Activated T-helper 1 cell treated with Interleukin-2 at 50 U/mL for 16 hours (primary cell): ENCODE measurements around the gene ANO2.

Experiments used
- DNase-seq: peaks from one replicate; pipeline ENCODE4 v3.0.0-alpha.2; 2020; ENCODE audit warnings: low read depth

ANO2 gene

DNA sequence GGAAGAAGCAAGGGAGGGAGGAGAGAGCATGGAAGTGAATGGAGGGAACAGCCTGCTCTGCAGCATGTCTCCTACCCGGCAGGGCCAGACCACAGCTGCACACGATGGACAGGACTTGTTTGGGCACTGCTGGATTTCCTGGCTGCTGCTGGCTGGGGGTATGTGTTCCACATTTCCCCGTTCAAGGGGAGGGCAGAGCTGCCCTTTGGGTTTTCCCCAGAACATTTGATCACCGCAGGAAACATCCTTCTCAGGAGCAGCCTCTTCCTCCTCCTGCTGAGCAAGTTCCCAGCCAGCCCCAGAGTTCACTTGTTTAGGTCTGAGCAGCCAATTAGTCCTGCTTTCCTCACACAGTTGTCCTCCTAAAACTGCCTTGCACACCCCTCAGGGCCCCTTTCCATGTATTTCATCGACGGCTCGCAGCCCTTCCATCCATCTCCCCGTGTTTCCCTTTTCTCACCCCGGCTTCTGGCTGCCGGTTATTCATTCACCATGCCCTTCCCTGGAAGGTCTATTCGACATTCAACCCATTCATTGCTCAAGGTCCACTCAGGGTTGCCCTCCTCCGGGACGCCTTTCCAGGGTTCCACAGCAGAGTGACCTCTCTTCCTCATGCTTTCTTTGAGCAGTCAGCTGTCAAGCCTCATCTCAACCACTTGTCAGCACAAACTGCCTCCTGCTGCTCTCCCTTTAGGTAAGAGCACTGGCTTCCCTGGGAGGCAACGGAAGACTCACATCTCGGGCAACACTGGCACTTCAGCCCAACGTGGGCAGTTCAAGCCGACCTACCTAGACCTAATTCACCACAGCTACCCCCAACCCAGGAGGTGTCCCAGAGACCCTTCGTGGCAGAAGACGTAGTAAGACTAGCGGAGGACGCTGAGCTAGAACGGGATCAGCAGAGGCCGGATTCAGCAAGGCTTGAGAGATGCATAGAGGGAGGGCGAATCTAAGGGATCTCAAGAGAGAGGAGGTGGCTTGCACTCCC, 20.1 kb upstream of the ANO2 start:
- no peak for DNase-seq

- DNase-seq: no peak
Measured at GRCh38 chr12:5963515-5963914, 18.5 kb upstream of the ANO2 start.

- DNase-seq: no peak
Measured at GRCh38 chr12:5960783-5961182, 15.7 kb upstream of the ANO2 start.

GRCh38 chr12:5956987-5957386, 11.9 kb upstream of the ANO2 start:
- DNase-seq: no peak

GRCh38 chr12:5954661-5955060, 9.6 kb upstream of the ANO2 start:
- no peak for DNase-seq

DNA sequence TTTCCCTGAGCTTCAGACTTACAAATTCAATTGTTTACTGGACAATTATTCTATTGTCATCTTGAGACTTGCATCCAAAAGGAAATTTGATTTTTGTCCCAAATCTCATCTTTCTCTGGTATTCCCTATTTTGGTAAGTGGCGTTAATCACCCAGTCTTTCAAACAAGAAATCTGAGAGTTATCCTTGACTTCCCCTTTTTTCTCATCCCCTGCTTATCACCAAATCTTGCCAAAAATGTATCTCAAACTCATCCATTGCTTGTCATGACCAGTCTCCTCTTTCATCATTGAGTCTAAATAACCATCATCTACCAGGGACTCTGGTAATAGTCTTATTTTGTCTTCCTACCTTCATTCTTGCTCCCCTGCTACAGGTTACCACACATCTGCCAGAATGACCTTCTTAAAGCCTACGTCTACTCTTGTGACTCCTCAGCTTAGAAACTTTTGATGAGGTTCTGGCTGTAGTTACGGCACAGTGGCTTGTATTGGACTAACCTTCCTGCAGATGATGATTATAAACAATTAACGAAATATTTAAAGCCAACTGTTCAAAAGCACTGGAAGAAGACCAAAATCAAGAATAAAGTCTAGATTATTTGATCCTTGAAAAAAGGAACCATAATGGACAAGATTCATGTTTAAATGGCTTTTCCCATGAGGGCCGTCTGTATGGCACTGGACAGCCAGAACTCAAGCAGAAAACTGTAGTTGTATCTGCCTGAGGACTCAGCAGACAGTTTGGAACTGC, 9.0 kb upstream of the ANO2 start:
- DNase-seq: no peak

GRCh38 chr12:5952031-5952430, 7.0 kb upstream of the ANO2 start:
- no peak for DNase-seq

GRCh38 chr12:5948696-5949095, 3.6 kb upstream of the ANO2 start:
- DNase-seq: no peak

DNA sequence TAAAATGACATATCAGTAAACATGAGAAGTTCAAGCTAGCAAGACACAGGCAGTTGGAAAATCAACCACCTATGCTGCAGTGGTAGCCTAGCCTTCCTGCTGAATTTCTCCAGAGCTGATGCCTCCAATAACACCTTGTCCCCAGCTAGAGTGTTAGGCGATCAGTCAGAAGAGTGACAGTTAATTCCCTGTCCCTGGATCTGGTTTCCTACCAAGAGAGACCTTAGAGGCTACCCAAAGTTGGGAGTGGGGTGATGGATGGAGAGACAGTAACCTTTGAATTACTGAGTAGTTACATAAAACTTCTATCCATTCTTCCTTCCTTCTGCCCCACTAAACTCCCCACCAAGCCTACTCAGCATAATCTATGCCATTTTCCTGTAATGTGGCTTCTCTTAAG, 1.9 kb upstream of the ANO2 start:
- no peak for DNase-seq

GRCh38 chr12:5946388-5946787, 1.3 kb upstream of the ANO2 start:
- no peak for DNase-seq

- no peak for DNase-seq
Measured at GRCh38 chr12:5944688-5945070, 380 bp downstream of the ANO2 start.

- no peak for DNase-seq
Measured at GRCh38 chr12:5944053-5944452, 1.0 kb downstream of the ANO2 start.

DNA sequence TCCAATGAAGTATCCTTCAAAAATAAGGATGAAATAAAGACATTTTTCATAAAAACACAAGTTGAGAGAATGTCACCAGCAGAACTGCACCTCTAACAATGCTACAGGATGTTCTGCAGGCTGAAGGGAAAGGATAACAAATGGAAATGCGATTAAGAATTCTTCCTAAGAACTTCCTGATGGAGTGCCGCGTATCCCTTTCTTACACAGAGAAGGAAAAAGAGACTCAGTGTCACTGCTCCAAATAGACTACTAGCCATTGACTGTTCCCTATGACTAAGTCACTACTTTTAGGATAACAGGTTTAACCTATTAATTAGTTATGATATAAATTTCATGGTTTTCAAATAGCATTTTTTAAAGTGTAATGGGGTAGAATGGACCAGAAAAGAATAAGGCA, 3.2 kb downstream of the ANO2 start:
- DNase-seq: no peak

- no peak for DNase-seq
Measured at GRCh38 chr12:5927732-5928516, 17.1 kb downstream of the ANO2 start.

DNA sequence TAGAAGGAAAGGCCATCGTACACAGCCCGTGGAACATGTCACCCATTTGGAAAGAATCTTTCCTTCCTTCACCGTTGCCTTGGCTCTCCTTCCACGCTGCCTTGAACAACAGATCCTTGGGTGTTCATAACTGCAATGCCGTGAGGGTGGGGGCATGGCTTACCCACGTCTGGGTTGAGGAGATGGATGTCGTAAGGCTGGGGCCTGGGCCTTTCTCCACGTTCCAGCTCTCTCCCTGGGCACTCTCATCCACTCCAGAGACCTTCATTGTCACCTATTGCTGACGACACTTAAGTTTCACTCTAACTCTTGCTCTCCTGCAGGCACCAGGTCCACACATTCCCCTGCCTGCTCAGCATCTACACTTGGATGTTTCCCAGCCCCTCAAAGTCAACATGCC, 19.4 kb downstream of the ANO2 start:
- no peak for DNase-seq

DNA sequence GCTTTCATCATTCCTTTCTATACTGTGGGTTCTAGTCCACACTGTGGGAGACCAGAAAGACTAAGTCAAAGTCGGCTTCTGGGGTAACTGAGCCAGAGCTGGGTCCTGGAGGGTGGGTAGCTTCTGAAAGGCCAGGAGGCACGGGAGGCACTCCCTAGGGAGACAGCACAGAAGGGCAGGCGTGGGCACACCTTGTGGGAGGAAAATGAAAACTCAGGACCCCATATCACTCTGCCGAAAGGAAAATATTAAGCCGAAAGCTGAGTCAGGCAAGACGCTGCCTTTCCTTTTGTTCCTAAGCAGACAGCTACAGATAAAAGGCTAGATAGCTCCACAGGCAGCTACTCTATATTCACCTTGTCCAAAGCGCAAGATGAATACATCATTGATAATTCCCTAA, 20.7 kb downstream of the ANO2 start:
- DNase-seq: no peak

GRCh38 chr12:5923751-5924150, 21.3 kb downstream of the ANO2 start:
- DNase-seq: no peak

DNA sequence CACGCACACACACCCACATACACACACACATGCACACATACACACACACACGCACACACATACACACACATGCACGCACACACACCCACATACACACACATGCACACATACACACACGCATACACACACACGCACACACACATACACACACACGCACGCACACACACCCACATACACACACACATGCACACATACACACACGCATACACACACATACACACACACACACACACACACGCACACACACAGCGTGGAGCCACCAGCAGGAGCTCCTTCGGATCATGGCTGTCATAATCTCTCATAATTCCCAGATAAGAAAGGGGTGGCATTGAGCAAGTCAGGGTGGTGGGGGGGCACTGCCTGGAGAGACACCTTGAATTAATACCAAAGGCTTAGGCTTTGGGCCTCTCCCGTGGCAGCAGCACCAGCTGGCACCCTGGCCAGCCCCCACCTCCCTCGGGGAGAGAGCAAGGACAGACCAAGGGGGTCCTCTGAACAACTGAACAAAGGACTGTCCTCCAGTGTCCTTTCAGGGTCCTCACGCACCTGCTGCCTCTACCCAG, 21.9 kb downstream of the ANO2 start:
- DNase-seq: no peak

DNA sequence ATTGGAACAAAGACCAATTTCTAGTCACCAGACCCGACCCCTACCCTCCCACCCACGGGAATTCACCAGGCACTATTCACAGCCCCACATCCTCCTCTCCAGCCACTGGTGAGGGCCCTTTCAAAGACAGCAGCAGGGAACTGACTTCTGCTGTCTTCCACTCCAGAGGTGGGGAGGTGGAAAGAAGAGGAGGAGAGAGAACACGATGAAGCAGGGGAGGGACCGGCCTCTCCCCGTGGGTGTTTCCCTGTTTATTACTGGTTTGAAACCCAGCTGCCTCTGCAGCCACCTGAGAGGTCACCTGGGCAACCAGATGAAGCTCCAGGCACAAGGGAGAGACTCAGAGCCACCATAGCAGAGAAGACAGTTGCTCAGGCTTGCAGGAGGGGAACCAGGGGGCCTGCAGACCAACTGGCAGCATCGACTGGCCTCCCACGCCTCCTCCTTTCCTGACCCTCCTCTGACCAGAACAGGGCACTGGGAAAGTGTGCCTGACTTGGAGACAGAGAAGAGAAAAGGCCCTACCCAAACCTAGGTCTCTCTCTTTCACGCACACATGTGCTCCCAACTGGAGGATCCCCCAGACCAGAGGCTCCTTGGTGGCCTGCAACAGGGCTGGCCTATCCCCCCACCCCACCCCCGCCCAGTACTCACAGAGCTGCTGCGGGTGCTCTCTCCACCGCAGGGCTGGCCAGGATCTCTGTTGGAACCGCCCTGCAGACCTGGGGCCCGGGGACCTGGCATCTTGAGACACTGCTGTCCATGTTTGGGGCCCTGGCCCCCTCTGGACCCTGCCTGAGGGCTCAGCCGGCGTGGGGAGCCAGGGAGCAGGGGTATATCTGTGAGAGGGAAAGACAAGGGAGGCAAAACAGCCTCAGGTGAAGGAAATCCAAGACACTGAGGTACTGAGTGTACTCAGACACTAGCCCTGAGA, 22.8 kb downstream of the ANO2 start:
- no peak for DNase-seq

DNA sequence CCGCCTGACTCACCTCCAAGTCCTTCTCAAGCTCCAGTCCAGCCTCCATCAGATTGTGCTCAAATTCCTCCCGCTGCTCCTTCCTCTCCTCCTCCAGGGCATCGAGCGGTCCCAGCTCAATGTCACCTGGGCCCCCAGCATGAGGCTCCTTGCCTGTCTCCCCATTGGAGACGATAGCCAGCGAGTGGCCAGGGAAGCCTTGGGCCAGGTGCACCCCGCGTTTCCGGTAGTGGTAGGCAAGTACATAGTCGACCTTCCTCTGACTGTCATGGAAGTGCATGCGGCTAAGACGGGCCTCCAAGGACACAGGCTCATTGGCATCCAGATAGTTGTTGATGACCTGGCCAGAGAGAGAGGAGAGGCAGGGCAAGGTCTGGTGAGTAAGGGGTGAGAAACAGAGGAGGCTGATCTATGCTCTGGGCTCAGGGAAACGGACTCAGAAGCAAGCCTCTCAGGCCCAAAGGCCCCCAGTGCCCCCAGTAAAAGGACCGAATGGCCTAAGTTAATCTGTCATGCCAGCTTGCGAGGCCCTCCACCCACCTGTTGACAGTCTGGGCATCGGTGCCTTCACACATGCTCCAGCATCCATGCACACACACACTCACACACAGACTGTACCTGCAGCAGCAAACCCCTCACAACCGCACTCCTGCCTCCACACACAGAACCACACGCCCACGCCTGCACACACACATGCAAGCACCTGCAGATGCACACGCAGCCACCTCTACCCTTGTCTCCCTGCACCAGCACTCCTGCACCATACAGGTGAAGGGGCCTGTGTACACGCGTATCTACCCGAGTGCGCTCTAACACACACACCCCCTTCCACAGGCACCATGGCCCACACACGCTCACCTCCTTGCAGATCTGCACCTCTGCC, 23.8 kb downstream of the ANO2 start:
- no peak for DNase-seq
